Gastroesophageal sphincter (tissue), 3 donors: ENCODE results near the gene LRRC25.

Experiments used
- CTCF ChIP-seq, 4 experiments: fragments of 200-600 bp in 2 of 4; fragments of 450-650 bp in 2 of 4; sonication (generic) in 1 of 4; IDR thresholded peaks; one replicate each; pipeline ENCODE4 v1.5.1; 2017 to 2019; ENCODE audit warnings: antibody characterized with exemption in 4 of 4, mild to moderate bottlenecking in 2 of 4, moderate library complexity in 2 of 4
- EP300 ChIP-seq: sonication (generic); formaldehyde crosslinking; IDR thresholded peaks from one replicate; pipeline ENCODE4 v1.6.1; 2017; ENCODE audit warnings: antibody characterized with exemption, mild to moderate bottlenecking
- POLR2A ChIP-seq, 2 donors: fragments of 450-650 bp; IDR thresholded peaks; one replicate each; pipeline ENCODE4 v1.6.1; 2017; ENCODE audit warnings: antibody characterized with exemption in 2 of 2, mild to moderate bottlenecking in 2 of 2, moderate library complexity in 1 of 2
- POLR2AphosphoS5 ChIP-seq: sonication (generic); formaldehyde crosslinking; IDR thresholded peaks from one replicate; pipeline ENCODE4 v1.6.1; 2017; ENCODE audit warnings: antibody characterized with exemption

GRCh38 chr19:18417250-18418028, 20.0 kb upstream of the LRRC25 start:
- TF ChIP-seq POLR2AphosphoS5 (no peak), CTCF (IDR thresholded peaks at IDR 0.05) (no peak), POLR2A (IDR thresholded peaks at IDR 0.05) (peak; percentile 31 to 48), EP300 (no peak)
